GM15510 (cell line): ENCODE measurements around the gene STK25.

Source experiments
- POLR2A ChIP-seq: IDR thresholded peaks from 3 replicates; pipeline ENCODE4 v1.6.1; 2011; ENCODE audit warnings: borderline replicate concordance; ENCODE audit not compliant: insufficient read length; ENCODE audit errors: extremely low read depth

The STK25 gene

DNA sequence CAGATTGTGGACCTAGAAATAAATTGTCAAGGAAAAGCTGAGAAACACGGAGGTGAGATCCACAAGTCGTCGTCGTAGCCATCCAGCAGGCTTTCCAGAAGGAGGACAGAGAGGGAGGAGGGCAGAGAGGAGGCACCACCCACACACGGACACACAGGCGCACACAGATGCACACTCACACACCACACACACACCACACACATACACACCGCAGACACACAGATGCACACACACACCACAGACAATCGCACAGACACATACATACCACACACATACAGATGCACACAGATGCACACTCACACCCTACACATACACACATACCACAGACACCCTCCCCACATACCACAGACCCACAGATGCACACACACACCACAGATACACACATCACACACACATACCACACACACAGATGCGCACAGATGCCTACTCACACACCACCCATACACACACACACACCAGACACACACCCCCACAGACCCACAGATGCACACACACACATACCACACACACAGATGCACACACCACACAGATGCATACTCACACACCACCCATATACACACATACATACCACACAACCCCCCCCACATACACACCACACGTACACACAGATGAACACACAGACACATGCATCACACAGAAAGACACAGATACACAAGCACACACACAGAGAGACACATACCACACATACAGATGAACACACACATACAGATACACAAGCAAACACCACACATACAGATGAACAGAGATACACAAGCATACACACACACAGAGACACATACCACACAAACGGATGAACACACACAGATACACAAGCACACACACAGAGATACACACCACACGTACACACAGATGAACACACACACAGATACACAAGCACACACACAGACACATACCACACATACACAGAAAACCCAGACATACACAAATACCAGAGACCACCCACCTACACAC, 37.4 kb upstream of the STK25 start:
- no peak for TF ChIP-seq POLR2A

DNA sequence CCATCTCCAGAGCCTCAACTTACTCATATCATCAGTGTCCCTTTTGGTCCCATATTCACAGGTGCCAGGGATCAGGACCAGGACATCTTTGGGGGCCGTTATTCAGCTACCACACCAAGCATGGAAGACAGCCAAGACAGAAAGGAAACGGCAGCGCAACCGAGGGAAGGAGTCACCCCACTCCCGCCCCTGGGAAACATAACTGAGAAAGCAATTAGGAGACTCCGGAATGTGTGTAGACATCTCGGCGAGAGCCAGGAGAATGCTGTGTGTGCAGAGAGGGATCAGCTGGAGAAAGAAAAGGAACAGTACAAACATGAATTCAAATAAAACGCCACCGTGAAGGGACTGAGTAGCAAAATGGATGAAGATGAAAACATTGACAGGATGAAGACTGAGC, 36.7 kb upstream of the STK25 start:
- TF ChIP-seq POLR2A: no peak

GRCh38 chr2:241542278-241542605, 33.9 kb upstream of the STK25 start:
- TF ChIP-seq POLR2A: no peak

- TF ChIP-seq POLR2A: no peak
These were observed 33.3 kb upstream of the STK25 start for GRCh38 chr2:241541564-241542277.

DNA sequence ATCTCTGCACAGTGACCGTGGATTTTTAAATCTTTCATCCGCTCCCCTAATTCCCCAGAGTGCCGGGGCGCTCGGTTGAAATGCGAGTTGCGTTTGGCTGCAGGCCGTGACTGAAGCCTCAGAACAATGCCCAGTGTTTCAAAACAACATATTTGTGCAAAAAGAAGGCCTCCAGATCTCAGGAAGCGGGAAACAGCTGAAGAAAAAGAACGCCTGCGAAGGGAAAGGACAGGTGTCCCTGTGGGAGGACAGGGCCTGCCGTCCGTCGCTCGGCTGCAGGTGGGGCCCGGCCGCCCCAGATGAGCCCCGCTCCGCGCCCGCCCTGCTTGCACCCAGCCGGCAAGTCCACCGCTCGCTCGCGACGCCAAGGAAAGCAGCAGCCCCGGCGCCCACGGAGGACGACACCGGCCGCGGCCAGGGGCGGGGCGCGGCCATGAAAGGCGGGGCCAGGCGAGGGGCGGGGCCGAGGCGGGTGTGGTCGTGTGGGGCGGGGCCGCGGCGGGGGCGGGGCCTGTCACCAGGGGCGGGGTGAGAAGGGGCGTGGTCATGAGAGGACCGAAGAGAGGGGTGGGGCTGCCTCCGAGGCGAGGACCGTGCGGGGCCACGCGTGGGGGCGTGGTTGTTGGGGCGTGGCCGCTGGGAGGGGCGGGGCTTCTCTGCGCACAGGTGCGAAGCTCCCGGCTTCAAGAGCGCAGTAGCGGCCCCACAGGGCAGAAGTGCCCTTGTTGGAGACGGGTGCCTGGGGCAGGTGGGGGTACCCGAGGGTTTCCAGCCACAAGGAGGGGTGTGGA, 32.6 kb upstream of the STK25 start:
- no peak for TF ChIP-seq POLR2A

DNA sequence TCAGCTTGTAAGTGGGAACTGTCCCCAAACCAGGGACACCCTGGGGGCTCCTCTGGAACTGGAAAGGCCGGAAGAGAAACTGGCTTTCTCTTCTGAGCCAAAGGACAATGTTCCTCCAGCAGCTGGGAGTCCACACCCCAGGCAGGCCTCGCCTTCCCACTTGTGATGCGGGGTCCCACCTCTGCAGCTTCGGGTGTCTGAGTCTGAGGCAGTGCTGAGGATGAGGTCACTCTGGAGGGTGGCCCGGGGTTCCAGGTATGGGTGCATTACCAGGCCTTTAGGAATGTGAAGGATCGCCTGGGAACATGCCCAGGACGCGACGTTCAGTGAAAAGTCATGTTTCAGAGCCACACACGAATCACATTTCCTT, 32.0 kb upstream of the STK25 start:
- TF ChIP-seq POLR2A: no peak

DNA sequence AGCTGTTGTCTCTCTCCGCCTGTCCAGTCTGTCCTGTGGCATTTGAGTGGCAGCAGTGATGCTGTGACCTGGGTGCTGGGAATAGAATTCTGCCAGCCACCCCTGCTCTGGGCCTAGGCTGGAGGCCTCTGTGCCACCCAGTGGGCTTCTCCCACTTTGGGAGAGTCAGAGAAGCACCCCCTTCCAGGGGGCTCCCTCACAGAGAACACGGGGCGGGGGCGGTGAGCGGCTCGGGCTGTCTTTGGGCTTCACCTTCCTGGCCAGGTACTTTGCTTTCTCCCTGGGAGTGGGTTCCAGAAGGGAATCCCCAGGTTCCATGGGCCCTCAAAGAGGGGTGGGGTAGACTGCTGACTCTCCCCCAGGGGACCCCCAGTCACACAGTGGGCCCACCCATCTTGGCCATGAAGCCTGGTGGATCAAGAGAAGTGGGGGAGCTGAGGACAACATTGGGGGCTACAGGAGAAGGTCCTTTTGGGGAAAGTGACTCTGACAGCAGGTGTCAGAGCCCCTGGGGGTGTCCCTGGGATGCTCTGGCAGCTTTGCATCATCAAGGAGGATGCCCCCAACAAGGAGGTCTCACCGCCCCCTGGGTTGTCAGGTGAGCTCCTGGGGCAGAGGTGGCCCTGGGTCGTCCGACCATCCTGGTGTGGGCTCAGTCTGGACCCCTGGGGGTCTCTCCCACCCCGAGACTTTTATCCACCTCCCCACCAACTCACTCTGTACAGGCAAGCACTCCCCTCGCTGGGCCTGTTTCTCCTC, 31.4 kb upstream of the STK25 start:
- no peak for TF ChIP-seq POLR2A

GRCh38 chr2:241538838-241539615, 30.6 kb upstream of the STK25 start:
- no peak for TF ChIP-seq POLR2A

- no peak for TF ChIP-seq POLR2A
These were observed 27.7 kb upstream of the STK25 start for GRCh38 chr2:241535871-241536655.

GRCh38 chr2:241534701-241535375, 26.5 kb upstream of the STK25 start:
- no peak for TF ChIP-seq POLR2A

GRCh38 chr2:241534293-241534692, 25.9 kb upstream of the STK25 start:
- no peak for TF ChIP-seq POLR2A
